Stimulated activated naive B cell treated with anti-CD40 and anti-IgM and Interleukin-4, amounts not matched to agents 10 μg/mL and 1 μg/mL and 100 μg/mL, for 72 hours (primary cell): ENCODE measurements around the gene MCCD1.

Experiments
- ATAC-seq, 2 donors: fragments of 150-1000 bp; cut with Tn5 transposase; replicated peaks; 2 replicates each; pipeline ENCODE4 v1.10.0; 2021; ENCODE audit warnings: moderate library complexity in 1 of 2
- DNase-seq: peaks from one replicate; pipeline ENCODE4 v3.0.0; 2021
- H3K27ac Mint-ChIP-seq: one replicate; pipeline ENCODE4 v1.8.0; 2022; ENCODE audit warnings: mild to moderate bottlenecking, mixed read lengths
- H3K27me3 Mint-ChIP-seq, 2 donors: one replicate each; pipeline ENCODE4 v1.8.0; 2022; ENCODE audit warnings: mixed read lengths in 2 of 2
- H3K36me3 Mint-ChIP-seq, 2 donors: one replicate each; pipeline ENCODE4 v1.8.0; 2022; ENCODE audit warnings: mixed read lengths in 2 of 2, mild to moderate bottlenecking in 1 of 2
- H3K4me1 Mint-ChIP-seq, 2 donors: one replicate each; pipeline ENCODE4 v1.8.0; 2022; ENCODE audit warnings: mixed read lengths in 2 of 2, mild to moderate bottlenecking in 1 of 2
- H3K4me3 Mint-ChIP-seq, 2 donors: one replicate each; pipeline ENCODE4 v1.8.0; 2022; ENCODE audit warnings: mild to moderate bottlenecking in 2 of 2, mixed read lengths in 2 of 2, moderate library complexity in 1 of 2
- H3K9me3 Mint-ChIP-seq, 2 donors: one replicate each; pipeline ENCODE4 v1.8.0; 2022; ENCODE audit warnings: mixed read lengths in 2 of 2, mild to moderate bottlenecking in 1 of 2

The MCCD1 gene

GRCh38 chr6:31559958-31560696 lies 31.4 kb downstream of the MCCD1 start:
- H3K9me3 Mint-ChIP-seq, result peaks cover 0 to 2% of the 10 kb centered on the region in 2 donors
- peak; percentile 78 for DNase-seq

DNA sequence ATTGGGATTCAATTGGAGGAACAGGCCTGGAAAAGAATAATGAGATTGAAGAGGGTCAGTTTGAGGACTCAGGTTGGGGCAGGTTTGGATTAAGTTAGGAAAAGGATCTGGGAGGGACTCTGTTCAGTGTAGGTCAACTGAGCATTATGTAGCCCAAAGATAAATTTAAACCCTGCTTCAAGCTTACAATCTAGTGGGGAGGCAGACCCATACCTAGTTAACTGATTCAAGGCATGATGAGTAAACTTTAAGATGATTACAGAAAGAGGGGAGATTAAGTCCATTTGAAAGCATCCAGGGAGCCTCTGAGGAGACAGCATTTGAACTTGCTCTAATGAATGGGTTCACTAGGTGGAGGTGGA lies 31.9 kb downstream of the MCCD1 start:
- ATAC-seq, result no peak
- no peak for DNase-seq
- Mint-ChIP-seq H3K9me3 (peaks cover 0 to 2% of the 10 kb centered on the region in 2 donors), H3K27me3 (no peaks in the 10 kb centered on the region), H3K4me3 (peak overlapping the region; percentile 73 to 81), H3K36me3 (peaks cover 23 to 65% of the 10 kb centered on the region in 2 donors), H3K27ac (peak overlapping the region; percentile 92), H3K4me1 (peaks cover 66 to 88% of the 10 kb centered on the region in 2 donors)

More at GRCh38 chr6:31559958-31560696, 31.4 kb downstream of the MCCD1 start:
- Mint-ChIP-seq H3K27me3 (no peaks in the 10 kb centered on the region), H3K27ac (peak overlapping the region; percentile 92), H3K36me3 (peaks cover 20 to 62% of the 10 kb centered on the region in 2 donors), H3K4me1 (peaks cover 62 to 82% of the 10 kb centered on the region in 2 donors), H3K4me3 (peak overlapping the region; percentile 81 to 86)
- peak; percentile 74 to 77 for ATAC-seq

GRCh38 chr6:31567531-31568370 lies 39.0 kb downstream of the MCCD1 start:
- no peak for DNase-seq
- Mint-ChIP-seq H3K36me3 (peaks cover 10 to 34% of the 10 kb centered on the region in 2 donors), H3K4me1 (peaks cover 59 to 81% of the 10 kb centered on the region in 2 donors), H3K27ac (peak overlapping the region; percentile 57), H3K27me3 (no peaks in the 10 kb centered on the region), H3K4me3 (peak overlapping the region; percentile 58 to 73), H3K9me3 (no peaks in the 10 kb centered on the region)
- peak; percentile 14 to 20 for ATAC-seq

DNA sequence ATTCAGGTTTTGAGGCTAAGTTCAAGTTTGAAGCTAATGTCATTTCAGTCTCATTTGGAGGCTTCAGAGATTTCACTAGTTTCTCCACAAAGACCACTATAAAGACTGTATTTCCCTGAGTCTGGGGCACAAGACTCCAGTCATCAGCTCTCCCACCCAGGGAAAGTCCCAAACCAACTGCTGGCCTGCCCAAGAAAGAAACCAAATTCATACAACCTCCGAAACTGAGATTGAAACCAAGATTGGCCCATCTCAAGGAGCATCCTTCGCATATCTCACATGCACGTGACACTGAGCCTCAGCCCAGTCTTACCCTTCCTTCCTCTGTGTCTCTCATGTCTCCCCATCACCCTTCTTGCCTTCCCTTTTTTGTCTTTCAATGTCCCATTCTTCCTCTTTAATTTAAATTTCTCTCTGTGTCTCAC lies 39.8 kb downstream of the MCCD1 start:
- Mint-ChIP-seq H3K4me3 (peak overlapping the region; percentile 58 to 73), H3K4me1 (peaks cover 61 to 83% of the 10 kb centered on the region in 2 donors), H3K9me3 (no peaks in the 10 kb centered on the region), H3K27ac (peak overlapping the region; percentile 57), H3K36me3 (peaks cover 14 to 36% of the 10 kb centered on the region in 2 donors), H3K27me3 (no peaks in the 10 kb centered on the region)
- ATAC-seq, result peak; percentile 75 to 84
- DNase-seq, result peak; percentile 73

DNA sequence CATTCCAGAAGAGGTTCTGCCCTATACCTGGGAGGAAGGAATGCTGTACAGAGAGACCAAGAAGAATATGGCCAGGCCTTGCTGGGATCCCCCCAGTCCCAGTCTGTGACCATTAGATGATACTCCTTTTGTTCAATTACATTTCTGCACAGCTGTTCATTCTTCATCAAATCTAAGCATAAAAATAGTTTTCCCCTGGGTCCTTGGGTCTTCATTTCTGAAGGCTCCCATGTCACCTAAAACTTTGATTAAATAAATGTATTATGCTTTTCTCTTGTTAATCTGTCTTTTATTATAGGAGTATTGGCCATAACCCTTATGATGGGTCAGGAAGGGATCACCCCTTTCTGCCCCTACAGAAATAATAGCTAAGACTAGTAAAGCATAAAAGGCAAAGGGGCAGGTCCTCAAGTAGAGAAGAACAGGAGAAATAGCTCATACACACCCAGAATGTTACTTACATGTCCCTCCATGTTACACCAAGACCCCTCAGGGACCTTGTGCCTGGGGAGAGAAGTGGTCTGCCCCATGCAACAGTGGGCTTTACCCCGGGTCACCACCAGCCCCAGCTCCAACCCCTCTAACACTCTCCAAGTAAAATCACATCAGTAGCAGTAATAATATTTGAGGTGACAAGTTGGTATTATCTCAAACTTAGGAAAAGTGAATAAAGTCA lies 41.2 kb downstream of the MCCD1 start:
- H3K4me3 Mint-ChIP-seq, result no peak overlapping the region
- ATAC-seq (no peak), DNase-seq (no peak)
- peaks cover 65 to 85% of the 10 kb centered on the region in 2 donors for H3K4me1 Mint-ChIP-seq
- no peaks in the 10 kb centered on the region for H3K9me3 Mint-ChIP-seq
- H3K36me3 Mint-ChIP-seq, result peaks cover 13 to 35% of the 10 kb centered on the region in 2 donors
- no peaks in the 10 kb centered on the region for H3K27me3 Mint-ChIP-seq
- peak overlapping the region; percentile 6 for H3K27ac Mint-ChIP-seq

DNA sequence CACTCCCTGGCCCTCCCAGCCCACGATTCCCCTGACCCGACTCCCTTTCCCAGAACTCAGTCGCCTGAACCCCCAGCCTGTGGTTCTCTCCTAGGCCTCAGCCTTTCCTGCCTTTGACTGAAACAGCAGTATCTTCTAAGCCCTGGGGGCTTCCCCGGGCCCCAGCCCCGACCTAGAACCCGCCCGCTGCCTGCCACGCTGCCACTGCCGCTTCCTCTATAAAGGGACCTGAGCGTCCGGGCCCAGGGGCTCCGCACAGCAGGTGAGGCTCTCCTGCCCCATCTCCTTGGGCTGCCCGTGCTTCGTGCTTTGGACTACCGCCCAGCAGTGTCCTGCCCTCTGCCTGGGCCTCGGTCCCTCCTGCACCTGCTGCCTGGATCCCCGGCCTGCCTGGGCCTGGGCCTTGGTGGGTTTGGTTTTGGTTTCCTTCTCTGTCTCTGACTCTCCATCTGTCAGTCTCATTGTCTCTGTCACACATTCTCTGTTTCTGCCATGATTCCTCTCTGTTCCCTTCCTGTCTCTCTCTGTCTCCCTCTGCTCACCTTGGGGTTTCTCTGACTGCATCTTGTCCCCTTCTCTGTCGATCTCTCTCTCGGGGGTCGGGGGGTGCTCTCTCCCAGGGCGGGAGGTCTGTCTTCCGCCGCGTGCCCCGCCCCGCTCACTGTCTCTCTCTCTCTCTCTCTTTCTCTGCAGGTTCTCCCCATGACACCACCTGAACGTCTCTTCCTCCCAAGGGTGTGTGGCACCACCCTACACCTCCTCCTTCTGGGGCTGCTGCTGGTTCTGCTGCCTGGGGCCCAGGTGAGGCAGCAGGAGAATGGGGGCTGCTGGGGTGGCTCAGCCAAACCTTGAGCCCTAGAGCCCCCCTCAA lies 43.5 kb downstream of the MCCD1 start, which contains the start of gene LTA:
TSS of gene LTA (plus strand) at position 249 of the 871 bp plus-strand sequence. CDS start at position 703, 454 bp downstream.
- Mint-ChIP-seq H3K36me3 (peaks cover 25 to 50% of the 10 kb centered on the region in 2 donors), H3K9me3 (no peaks in the 10 kb centered on the region), H3K27ac (peak within 1 kb of the TSS; percentile 100), H3K4me3 (peak within 1 kb of the TSS; percentile 90 to 100), H3K4me1 (peaks cover 72 to 97% of the 10 kb centered on the region in 2 donors), H3K27me3 (no peaks in the 10 kb centered on the region)
- ATAC-seq (peak; percentile 53 to 56), DNase-seq (peak; percentile 74)

DNA sequence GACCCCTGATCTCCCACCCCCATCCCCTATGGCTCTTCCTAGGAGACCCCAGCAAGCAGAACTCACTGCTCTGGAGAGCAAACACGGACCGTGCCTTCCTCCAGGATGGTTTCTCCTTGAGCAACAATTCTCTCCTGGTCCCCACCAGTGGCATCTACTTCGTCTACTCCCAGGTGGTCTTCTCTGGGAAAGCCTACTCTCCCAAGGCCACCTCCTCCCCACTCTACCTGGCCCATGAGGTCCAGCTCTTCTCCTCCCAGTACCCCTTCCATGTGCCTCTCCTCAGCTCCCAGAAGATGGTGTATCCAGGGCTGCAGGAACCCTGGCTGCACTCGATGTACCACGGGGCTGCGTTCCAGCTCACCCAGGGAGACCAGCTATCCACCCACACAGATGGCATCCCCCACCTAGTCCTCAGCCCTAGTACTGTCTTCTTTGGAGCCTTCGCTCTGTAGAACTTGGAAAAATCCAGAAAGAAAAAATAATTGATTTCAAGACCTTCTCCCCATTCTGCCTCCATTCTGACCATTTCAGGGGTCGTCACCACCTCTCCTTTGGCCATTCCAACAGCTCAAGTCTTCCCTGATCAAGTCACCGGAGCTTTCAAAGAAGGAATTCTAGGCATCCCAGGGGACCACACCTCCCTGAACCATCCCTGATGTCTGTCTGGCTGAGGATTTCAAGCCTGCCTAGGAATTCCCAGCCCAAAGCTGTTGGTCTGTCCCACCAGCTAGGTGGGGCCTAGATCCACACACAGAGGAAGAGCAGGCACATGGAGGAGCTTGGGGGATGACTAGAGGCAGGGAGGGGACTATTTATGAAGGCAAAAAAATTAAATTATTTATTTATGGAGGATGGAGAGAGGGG lies 44.7 kb downstream of the MCCD1 start:
- H3K4me1 Mint-ChIP-seq, result peaks cover 64 to 95% of the 10 kb centered on the region in 2 donors
- H3K4me3 Mint-ChIP-seq, result peak overlapping the region; percentile 90 to 100
- DNase-seq (no peak), ATAC-seq (no peak)
- no peaks in the 10 kb centered on the region for H3K9me3 Mint-ChIP-seq
- H3K27ac Mint-ChIP-seq, result peak overlapping the region; percentile 100
- H3K27me3 Mint-ChIP-seq, result no peaks in the 10 kb centered on the region
- H3K36me3 Mint-ChIP-seq, result peaks cover 32 to 51% of the 10 kb centered on the region in 2 donors

DNA sequence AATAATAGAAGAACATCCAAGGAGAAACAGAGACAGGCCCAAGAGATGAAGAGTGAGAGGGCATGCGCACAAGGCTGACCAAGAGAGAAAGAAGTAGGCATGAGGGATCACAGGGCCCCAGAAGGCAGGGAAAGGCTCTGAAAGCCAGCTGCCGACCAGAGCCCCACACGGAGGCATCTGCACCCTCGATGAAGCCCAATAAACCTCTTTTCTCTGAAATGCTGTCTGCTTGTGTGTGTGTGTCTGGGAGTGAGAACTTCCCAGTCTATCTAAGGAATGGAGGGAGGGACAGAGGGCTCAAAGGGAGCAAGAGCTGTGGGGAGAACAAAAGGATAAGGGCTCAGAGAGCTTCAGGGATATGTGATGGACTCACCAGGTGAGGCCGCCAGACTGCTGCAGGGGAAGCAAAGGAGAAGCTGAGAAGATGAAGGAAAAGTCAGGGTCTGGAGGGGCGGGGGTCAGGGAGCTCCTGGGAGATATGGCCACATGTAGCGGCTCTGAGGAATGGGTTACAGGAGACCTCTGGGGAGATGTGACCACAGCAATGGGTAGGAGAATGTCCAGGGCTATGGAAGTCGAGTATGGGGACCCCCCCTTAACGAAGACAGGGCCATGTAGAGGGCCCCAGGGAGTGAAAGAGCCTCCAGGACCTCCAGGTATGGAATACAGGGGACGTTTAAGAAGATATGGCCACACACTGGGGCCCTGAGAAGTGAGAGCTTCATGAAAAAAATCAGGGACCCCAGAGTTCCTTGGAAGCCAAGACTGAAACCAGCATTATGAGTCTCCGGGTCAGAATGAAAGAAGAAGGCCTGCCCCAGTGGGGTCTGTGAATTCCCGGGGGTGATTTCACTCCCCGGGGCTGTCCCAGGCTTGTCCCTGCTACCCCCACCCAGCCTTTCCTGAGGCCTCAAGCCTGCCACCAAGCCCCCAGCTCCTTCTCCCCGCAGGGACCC lies 45.6 kb downstream of the MCCD1 start:
- peak; percentile 45 to 53 for ATAC-seq
- DNase-seq, result peak; percentile 75
- Mint-ChIP-seq H3K9me3 (no peaks in the 10 kb centered on the region), H3K27ac (peak overlapping the region; percentile 100), H3K4me1 (peaks cover 67 to 95% of the 10 kb centered on the region in 2 donors), H3K36me3 (peaks cover 37 to 58% of the 10 kb centered on the region in 2 donors), H3K27me3 (no peaks in the 10 kb centered on the region), H3K4me3 (peak overlapping the region; percentile 90 to 100)

- ATAC-seq (peak; percentile 44 to 49), DNase-seq (peak; percentile 88)
- Mint-ChIP-seq H3K9me3 (no peaks in the 10 kb centered on the region), H3K4me3 (peak within 1 kb of the TSS; percentile 90 to 100), H3K27ac (peak within 1 kb of the TSS; percentile 100), H3K27me3 (no peaks in the 10 kb centered on the region), H3K36me3 (peaks cover 37 to 58% of the 10 kb centered on the region in 2 donors), H3K4me1 (peaks cover 69 to 95% of the 10 kb centered on the region in 2 donors)
Observed at GRCh38 chr6:31575335-31575901, 46.7 kb downstream of the MCCD1 start, which contains the start of gene TNF. TSS of gene TNF (plus strand) at chr6:31575565. CDS start at chr6:31575742, 177 bp downstream.

GRCh38 chr6:31575952-31576685 lies 47.4 kb downstream of the MCCD1 start:
- Mint-ChIP-seq H3K4me1 (peaks cover 69 to 97% of the 10 kb centered on the region in 2 donors), H3K9me3 (no peaks in the 10 kb centered on the region), H3K27me3 (no peaks in the 10 kb centered on the region), H3K27ac (peak overlapping the region; percentile 100), H3K36me3 (peaks cover 40 to 61% of the 10 kb centered on the region in 2 donors), H3K4me3 (peak overlapping the region; percentile 90 to 100)
- no peak for DNase-seq
- no peak for ATAC-seq
